Mammary epithelial cell (primary cell): ENCODE measurements around the gene ASNS.

ENCODE experiments used
- EZH2 ChIP-seq: IDR thresholded peaks from 2 replicates; pipeline ENCODE4 v1.6.1; 2012; ENCODE audit warnings: low read length, inconsistent platforms, borderline replicate concordance
- TF ChIP-seq, protein P1 (sequence below), 2 donors: IDR thresholded peaks in 1 of 2; conservative IDR thresholded peaks in 1 of 2; 2 replicates each; pipeline ENCODE4 v1.5.1; 2011 to 2012; ENCODE audit warnings: inconsistent platforms in 2 of 2, low read length in 2 of 2, mild to moderate bottlenecking in 2 of 2, control low read depth in 1 of 2, low read depth in 1 of 2; ENCODE audit not compliant: insufficient read depth in 1 of 2; ENCODE audit errors: extremely low read depth in 1 of 2

DNA sequence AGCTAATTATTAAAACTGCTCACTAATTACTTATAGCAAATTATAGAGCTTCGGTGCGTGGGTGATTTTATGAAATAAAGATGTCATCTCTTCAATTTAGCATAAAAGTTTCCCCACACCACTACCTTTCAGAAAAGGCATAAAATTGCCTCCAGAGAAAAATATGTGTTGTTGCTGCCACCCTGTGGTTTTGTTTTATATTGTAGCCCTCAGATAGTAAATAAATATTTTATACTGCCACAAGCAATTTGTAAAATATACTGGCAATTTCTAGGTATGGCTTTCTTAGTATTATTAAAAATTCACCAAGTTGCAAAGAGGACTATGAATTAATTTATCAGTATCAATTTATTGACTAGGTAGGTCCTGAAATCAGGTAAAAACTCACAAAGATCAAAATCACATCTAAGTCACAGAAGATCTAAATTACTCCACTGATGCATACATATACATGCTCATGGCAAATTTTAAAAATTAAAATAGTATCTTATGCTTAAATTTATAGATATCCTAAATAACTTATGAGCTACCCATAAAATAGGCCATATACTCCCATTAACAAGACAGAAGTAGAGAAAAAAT lies 26.5 kb downstream of the ASNS start:
- TF ChIP-seq, protein P1, sequence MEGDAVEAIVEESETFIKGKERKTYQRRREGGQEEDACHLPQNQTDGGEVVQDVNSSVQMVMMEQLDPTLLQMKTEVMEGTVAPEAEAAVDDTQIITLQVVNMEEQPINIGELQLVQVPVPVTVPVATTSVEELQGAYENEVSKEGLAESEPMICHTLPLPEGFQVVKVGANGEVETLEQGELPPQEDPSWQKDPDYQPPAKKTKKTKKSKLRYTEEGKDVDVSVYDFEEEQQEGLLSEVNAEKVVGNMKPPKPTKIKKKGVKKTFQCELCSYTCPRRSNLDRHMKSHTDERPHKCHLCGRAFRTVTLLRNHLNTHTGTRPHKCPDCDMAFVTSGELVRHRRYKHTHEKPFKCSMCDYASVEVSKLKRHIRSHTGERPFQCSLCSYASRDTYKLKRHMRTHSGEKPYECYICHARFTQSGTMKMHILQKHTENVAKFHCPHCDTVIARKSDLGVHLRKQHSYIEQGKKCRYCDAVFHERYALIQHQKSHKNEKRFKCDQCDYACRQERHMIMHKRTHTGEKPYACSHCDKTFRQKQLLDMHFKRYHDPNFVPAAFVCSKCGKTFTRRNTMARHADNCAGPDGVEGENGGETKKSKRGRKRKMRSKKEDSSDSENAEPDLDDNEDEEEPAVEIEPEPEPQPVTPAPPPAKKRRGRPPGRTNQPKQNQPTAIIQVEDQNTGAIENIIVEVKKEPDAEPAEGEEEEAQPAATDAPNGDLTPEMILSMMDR (conservative IDR thresholded peaks at IDR 0.05 in 1 of 2, IDR thresholded peaks at IDR 0.05 in 1 of 2; ENCODE audit: extremely low read depth in 1 of 2, insufficient read depth in 1 of 2, low read depth in 1 of 2, low read length in 2 of 2), result peak; percentile 25 to 44
- no peak for TF ChIP-seq EZH2
